Vagina (tissue), 2 donors: ENCODE measurements around the gene AATK.

Source experiments
- POLR2A ChIP-seq, 2 donors: fragments of 450-650 bp; IDR thresholded peaks; one replicate each; pipeline ENCODE4 v1.6.1; 2017; ENCODE audit warnings: antibody characterized with exemption in 2 of 2, mild to moderate bottlenecking in 2 of 2, moderate library complexity in 2 of 2
- POLR2AphosphoS5 ChIP-seq, 2 donors: sonication (generic); formaldehyde crosslinking; IDR thresholded peaks; one replicate each; pipeline ENCODE4 v1.9.0; 2017; ENCODE audit warnings: antibody characterized with exemption in 2 of 2, mild to moderate bottlenecking in 2 of 2, low read depth in 1 of 2; ENCODE audit not compliant: insufficient read depth in 1 of 2
- TF ChIP-seq, protein P1 (sequence below), 3 experiments: fragments of 450-650 bp in 2 of 3; fragments of 200-600 bp in 1 of 3; sonication (generic) in 1 of 3; IDR thresholded peaks; one replicate each; pipeline ENCODE4 v1.5.1; 2017 to 2019; ENCODE audit warnings: antibody characterized with exemption in 3 of 3, mild to moderate bottlenecking in 2 of 3, moderate library complexity in 2 of 3

DNA sequence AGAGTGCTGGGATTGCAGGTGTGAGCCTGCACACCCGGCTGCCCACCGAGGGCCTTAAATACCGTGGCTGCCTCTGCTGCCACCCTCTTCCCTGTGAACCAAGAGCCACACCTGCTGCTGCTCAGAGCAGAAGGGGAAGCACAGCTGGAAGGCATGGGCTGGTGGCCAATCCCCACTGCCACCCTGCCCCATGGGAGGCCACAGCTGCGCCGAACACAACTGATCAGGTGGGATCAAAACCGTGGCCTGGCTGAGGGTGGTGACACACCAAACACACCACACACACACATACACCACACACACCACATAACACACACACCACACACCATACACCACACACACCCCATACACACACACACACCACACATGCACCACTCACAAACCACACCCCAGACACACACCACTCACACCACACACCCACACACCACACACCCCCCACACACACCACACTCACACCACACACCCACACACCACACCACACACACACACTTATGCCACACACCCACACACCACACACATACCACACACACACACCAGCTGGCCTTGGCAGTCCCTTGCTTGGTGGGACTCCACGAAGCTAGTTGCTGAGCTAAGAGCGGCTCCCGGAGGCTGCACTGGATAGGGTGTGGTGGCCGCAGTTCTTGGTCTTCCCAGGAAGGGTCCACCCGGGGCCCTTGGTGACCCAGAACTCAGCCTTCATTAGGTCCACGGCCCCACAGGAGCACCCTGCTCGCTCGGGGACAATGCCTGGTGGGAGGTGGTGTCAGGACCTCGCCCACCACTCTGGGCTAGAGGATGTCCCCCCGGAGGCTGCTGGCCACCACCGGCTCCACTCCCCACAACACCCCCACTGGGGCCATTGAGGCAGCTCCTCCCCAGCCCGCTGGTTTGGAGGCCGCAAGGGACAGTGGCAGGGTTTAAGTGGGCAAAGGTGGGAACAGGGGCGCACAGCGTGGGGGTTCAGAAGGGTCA, 41.9 kb upstream of the AATK start:
- TF ChIP-seq, protein P1, sequence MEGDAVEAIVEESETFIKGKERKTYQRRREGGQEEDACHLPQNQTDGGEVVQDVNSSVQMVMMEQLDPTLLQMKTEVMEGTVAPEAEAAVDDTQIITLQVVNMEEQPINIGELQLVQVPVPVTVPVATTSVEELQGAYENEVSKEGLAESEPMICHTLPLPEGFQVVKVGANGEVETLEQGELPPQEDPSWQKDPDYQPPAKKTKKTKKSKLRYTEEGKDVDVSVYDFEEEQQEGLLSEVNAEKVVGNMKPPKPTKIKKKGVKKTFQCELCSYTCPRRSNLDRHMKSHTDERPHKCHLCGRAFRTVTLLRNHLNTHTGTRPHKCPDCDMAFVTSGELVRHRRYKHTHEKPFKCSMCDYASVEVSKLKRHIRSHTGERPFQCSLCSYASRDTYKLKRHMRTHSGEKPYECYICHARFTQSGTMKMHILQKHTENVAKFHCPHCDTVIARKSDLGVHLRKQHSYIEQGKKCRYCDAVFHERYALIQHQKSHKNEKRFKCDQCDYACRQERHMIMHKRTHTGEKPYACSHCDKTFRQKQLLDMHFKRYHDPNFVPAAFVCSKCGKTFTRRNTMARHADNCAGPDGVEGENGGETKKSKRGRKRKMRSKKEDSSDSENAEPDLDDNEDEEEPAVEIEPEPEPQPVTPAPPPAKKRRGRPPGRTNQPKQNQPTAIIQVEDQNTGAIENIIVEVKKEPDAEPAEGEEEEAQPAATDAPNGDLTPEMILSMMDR (IDR thresholded peaks at IDR 0.05) = no peak
- TF ChIP-seq POLR2A (IDR thresholded peaks at IDR 0.05) (no peak), POLR2AphosphoS5 (IDR thresholded peaks at IDR 0.05; ENCODE audit: insufficient read depth in 1 of 2, low read depth in 1 of 2) (no peak)
